ENCODE results near the gene VSIG8.

DNA sequence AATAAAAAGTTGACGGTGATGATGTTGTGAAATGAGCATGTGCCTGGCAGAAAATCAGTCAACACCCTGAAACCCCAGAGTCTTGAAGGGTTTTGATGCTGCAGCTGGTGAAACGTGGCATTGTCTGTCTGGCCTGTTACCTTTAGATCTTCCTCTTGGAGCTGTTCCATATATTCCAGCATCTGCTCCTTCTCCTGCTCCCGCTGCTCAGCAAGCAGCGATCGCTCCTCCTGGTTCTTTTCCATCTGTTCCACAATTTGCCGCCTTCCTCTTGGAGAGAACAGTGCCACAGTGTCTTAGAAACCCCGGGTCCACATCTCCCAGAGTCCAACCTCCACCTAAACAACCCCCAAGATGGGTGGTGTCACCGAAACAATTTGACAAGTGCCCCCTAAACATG, 21.8 kb upstream of the VSIG8 start:
- TF ChIP-seq MYC (IDR thresholded peaks at IDR 0.05; ENCODE audit: low read depth, low read length) (no peak), POLR2A (IDR thresholded peaks at IDR 0.05; ENCODE audit: extremely low read depth, insufficient read length) (no peak)
- TF ChIP-seq, protein P1, sequence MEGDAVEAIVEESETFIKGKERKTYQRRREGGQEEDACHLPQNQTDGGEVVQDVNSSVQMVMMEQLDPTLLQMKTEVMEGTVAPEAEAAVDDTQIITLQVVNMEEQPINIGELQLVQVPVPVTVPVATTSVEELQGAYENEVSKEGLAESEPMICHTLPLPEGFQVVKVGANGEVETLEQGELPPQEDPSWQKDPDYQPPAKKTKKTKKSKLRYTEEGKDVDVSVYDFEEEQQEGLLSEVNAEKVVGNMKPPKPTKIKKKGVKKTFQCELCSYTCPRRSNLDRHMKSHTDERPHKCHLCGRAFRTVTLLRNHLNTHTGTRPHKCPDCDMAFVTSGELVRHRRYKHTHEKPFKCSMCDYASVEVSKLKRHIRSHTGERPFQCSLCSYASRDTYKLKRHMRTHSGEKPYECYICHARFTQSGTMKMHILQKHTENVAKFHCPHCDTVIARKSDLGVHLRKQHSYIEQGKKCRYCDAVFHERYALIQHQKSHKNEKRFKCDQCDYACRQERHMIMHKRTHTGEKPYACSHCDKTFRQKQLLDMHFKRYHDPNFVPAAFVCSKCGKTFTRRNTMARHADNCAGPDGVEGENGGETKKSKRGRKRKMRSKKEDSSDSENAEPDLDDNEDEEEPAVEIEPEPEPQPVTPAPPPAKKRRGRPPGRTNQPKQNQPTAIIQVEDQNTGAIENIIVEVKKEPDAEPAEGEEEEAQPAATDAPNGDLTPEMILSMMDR (IDR thresholded peaks at IDR 0.05; ENCODE audit: low read depth, low read length): no peak
- TF ChIP-seq, protein P2, sequence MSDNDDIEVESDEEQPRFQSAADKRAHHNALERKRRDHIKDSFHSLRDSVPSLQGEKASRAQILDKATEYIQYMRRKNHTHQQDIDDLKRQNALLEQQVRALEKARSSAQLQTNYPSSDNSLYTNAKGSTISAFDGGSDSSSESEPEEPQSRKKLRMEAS (IDR thresholded peaks at IDR 0.05; ENCODE audit: low read depth, low read length): no peak
